Measurements from ENCODE around the gene SEMA5A.
A peak's percentile ranks its signal among the peaks of the same experiment; 100 is the strongest.

SEMA5A gene

DNA sequence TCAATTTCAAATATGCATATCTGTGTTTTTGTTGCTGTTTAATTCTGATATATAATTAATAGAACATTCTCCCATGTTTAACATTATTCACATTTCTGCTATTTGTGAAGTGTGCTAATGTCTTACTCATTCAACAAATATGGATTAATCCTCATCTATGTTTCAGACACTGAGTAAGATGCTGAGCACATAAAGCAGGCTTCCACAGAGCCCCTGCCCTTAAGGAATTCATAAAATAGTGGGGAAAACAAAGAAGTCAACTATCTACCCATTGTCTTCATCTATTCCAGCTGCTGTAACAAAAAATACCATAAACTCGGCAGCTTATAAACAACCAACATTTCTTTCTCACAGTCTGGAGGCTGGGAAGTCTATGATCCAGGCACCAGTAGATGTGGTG is 333.3 kb downstream of the SEMA5A start:
- no peak for DNase-seq (ENCODE audit: low spot score)

GRCh38 chr5:9209846-9210492 is 335.9 kb downstream of the SEMA5A start:
- DNase-seq (ENCODE audit: low spot score), result no peak

DNA sequence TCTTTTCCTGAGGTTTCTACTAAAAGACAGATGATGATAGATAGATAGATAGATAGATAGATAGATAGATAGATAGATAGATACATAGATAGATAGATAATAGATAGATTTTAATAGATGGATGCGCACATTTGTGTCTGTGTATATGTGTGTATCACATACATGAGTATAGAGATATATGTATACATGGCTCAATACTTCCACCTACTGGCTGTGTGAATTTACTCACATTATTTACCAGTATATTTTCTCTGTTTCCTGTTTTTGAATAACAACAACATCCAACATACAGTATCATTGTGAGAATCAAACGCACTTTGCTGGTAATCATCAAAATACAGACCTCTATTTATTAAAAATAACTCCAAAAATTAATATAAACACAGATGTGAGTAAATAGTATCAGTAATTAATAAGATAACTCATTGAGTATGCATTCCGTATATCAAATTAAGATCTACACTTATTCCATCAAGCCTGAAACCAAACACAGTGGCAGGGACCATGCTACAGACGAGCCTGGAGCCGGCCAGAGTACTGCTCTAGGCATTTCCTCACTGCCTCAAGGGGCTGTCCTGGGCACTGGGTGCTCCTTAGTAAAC is 338.0 kb downstream of the SEMA5A start:
- peak; percentile 71 for DNase-seq (ENCODE audit: low spot score)

GRCh38 chr5:9202636-9203035 is 343.2 kb downstream of the SEMA5A start:
- no peak for DNase-seq (ENCODE audit: low spot score)

DNA sequence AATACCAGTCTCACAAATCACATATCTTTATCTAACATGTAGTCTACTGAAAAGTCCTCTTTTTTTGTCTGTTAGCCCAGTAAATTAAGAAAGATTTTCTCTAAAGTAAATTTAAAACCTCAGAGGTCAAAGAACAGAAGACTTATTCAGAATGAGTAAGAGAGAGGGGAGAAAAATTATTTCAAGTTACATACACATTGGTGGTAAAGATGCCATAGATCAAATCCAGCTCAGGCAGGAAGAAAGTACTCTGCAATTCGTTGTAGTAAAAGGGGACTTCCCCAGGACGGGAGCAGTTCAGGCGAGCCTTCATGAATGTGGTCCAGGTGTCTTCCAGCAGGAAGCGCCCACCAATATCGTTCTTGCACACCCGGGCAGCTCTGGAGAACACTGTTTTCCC is 344.1 kb downstream of the SEMA5A start:
- no peak for DNase-seq (ENCODE audit: low spot score)

GRCh38 chr5:9201011-9201410 is 344.9 kb downstream of the SEMA5A start:
- DNase-seq (ENCODE audit: low spot score), result no peak

DNA sequence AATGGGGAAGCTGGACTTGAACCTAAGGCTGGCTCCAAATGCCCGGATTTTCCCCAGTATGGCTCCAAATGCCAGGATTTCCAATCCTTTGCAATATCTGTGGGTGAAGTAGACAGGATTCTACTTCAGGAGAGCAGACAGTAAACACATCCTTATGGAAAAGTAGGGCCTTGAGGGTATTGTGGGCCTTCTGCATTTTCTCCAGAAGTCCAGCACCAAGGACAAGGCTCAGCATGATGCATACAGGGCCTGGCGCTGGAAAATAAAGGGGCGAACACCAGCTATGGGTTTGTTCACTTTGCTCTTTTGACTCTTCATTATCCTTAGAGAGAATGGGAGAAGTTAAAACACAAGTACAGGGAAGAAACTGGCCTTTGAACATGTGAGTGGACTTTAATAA is 347.5 kb downstream of the SEMA5A start:
- no peak for DNase-seq (ENCODE audit: low spot score)

DNA sequence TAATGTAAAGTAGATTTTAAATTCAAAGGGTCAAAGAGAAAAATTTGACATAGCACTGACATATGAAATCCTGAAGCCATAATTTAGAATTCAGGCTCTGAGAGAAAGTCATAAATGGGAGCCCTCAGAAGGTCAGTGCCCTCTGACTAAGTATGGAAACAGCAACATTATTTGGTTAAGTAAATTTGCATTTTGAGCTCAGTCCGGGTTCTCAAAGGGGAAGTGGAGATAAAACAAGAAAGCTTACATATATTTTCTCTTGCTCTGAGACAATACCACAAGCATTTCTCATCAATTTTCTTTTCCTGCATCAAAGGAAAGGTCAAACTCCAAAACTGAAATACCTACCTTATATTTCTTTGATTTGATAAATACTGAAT is 348.0 kb downstream of the SEMA5A start:
- DNase-seq (ENCODE audit: low spot score), result no peak

DNA sequence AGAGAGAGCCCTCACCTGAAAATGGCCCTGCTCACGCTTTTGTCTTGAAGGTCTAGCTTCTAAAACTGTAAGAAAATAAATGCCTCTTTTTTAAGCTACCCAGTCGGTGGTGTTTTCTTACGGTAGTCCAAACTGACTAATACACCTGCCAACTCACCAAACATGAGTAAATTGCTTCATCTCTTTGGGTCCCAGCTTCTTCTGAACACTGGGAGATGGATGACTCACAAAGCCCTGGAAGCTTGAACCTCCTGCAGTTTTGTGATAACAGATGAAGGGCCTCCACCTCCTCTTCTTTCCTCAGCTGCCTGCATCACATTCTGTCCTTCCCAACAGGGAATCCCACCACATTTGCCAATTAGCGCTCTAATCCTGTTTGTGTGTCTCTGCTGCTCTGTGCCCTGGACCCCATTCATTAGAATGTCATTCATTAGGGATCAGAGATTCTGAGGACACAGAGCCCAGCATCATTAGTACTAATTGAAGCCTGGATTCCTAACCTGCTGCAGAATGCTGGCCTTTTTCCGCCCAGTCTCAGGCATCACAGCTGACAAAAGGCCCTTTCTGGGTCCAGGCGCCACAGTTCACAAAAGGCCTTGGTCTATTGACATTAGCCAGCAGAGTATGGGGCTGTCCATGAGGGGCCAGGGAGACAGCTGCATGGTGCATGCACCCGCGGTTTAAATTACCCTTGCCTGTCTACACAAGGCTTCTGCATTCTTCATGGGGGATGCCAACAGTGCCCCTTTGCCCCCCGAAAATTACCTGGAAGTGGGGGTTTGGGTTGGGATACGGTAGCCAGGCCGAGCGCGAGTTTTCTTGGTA is 349.3 kb downstream of the SEMA5A start:
- DNase-seq (ENCODE audit: low spot score), result peak; percentile 67

DNA sequence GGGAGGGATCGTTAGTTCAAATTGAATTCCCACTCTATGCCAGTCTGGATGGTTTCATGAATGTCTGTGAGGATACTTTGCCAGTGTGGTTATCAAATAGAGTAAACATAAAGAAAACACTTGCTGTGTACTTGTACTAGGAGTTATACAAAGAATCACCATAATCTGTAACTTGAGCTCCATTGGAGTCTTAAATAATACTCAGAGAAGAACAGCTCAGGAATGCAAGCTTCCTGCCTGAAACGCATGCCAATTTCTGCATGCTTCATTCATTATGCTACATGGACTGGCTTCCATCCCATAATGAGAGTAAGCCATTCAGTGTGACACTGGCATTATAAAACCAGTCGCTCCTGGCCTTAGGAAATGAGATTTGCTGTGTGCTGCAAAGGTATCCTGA is 351.4 kb downstream of the SEMA5A start:
- no peak for DNase-seq (ENCODE audit: low spot score)

- DNase-seq (ENCODE audit: low spot score), result peak; percentile 81
Measured at GRCh38 chr5:9192266-9192665, 353.6 kb downstream of the SEMA5A start.

- no peak for DNase-seq (ENCODE audit: low spot score)
Measured at GRCh38 chr5:9189681-9190080, 356.2 kb downstream of the SEMA5A start.

GRCh38 chr5:9188956-9189355 is 356.9 kb downstream of the SEMA5A start:
- DNase-seq (ENCODE audit: low spot score), result no peak

DNA sequence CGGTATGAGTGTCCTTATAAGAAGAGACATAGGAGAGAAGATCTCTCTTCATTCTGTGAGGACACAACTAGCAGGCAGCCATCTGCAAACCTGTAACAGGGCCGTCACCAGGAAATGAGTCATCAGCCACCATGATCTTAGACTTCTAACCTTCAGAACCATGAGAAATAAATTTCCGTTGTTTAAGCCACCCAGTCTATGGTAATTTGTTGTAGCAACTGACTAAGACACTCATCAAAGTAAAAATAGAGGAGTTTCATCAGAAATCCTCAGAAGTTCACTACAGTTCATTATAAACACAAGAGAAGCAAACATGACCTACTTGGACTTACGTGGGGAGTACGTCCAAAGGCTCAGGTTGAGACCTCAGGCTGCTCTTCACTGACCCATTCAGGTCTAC is 357.7 kb downstream of the SEMA5A start:
- no peak for DNase-seq (ENCODE audit: low spot score)

- DNase-seq (ENCODE audit: low spot score), result no peak
Measured at GRCh38 chr5:9187614-9188013, 358.3 kb downstream of the SEMA5A start.

GRCh38 chr5:9186069-9186468 is 359.8 kb downstream of the SEMA5A start:
- DNase-seq (ENCODE audit: low spot score), result no peak

DNA sequence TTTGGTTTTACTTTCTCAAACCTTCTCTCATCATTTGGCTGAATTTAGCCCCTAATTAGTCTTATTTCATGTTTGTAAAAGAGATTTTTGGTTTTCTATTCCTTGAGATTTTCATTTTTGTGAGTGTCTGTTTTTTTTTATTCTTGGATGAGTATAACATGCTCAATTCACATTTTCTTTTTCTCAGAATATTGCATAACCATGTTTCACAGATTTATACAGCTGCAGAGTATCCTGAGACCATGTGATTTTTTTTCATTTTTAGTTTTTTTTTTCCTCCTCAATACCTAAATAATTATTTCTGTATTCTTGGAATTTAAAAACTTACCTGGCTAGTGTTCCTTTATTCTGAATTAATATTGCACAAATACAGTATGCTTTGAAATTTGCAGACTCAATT is 361.9 kb downstream of the SEMA5A start:
- DNase-seq (ENCODE audit: low spot score), result no peak

GRCh38 chr5:9182899-9183695 is 362.8 kb downstream of the SEMA5A start:
- DNase-seq (ENCODE audit: low spot score), result no peak

DNA sequence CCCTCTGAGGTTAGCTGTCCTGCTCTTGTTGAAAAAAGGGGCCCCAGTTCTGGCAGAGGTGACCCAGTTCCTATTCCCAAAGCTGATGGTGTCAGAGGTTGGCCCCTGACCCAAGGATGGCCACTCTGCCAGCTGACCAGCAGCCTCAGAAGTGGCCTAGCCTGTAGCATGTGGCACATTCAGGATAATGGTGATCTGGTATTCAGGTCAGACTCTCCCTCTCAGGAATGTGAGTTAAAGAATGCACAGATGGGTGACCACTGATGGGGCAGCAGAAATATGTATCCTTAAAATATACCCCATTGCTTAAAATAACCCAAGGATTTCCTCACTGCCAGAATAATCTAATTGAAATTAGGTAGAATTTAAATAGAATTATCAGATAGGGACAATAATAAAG is 369.2 kb downstream of the SEMA5A start:
- DNase-seq (ENCODE audit: low spot score), result no peak

DNA sequence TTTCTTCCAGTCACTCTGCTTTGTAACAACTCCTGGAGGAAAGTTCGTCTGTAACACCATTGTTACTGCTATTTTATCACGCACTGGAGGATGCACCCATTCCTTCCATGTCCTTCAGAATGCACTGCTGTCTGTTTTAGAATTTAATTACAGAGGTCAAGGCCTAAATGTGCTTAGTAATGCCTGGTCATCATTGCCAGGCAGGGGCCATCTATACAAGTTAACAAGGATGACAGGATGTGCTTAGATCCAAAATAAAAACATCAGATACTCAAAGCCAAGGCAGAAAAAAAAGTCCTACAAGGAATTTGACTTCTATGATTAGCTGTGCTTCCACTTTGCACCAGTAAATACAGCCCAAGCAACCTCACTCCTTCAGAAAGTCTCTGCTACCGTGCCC is 371.4 kb downstream of the SEMA5A start:
- DNase-seq (ENCODE audit: low spot score), result no peak

DNA sequence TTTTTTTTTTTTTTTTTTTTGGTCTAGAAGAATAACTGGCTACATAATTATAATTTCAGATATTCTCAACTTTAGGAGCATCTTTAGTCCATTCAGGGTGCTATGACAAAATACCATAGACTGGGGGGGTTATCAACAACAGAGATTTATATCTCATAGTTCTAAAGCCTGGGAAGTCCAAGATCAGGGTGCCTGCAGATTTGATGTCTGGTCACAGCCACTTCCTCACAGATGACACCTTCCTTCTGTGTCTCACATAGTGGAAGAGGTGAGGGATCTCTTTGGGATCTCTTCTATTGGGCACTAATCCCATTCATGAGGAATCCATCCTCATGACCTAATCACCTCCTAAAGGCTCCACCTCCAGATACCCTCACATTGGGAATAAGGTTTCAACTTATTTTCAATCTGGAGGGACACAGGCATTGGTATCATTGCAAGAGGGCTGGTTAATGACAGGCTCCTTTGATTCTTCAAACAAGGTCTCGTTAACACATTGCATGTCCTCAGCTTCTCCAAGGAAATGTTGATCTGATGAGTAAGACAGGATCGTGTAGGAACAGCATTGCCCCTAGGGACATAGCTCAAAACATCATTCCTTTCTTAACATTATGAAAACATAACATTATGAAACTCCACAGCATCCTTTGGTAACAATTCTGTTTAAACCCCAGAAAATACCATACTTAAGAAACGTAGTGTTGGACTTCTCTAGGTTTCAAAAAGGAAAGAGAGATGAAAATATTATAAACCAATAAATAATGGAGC is 372.4 kb downstream of the SEMA5A start:
- DNase-seq (ENCODE audit: low spot score), result no peak

DNA sequence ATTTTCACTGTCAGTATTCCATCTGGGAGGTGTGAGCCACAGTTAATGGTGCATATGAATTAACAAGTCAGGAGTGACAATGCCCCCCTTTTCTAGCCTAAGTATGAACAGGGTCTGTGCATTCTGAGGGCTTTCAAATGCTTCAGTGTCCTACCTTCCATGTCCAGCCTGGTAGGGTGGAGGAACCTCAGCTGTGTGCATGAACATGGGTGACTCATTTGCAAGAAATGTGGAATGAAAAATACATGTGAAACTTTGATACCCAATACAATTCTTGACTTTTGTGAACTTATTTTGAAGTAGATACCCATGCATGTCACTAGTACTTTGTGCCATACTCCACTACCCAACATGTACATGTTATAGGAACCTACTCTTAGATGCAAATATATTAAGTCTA is 375.8 kb downstream of the SEMA5A start:
- no peak for DNase-seq (ENCODE audit: low spot score)
